Fibroblast of pulmonary artery (primary cell): ENCODE results near the gene ZNF771.

Experiments used
- DNase-seq: peaks from one replicate; pipeline ENCODE4 v3.0.0-alpha.2; 2010; ENCODE audit warnings: low read depth
- H3K4me3 ChIP-seq: replicated peaks from 2 replicates; pipeline ENCODE4 v1.5.1; 2011; ENCODE audit warnings: low read depth, mild to moderate bottlenecking, control low read depth, low read length, moderate library complexity
- CTCF ChIP-seq: IDR thresholded peaks from 2 replicates; pipeline ENCODE4 v1.5.1; 2011; ENCODE audit warnings: mild to moderate bottlenecking, control low read depth, low read length, inconsistent platforms; ENCODE audit errors: missing control alignments

The ZNF771 gene

GRCh38 chr16:30399435-30400186 lies 7.8 kb upstream of the ZNF771 start:
- TF ChIP-seq CTCF, result no peak
- DNase-seq, result no peak
- H3K4me3 ChIP-seq, result peak overlapping the region; percentile 69

- no peak for TF ChIP-seq CTCF
- no peak overlapping the region for H3K4me3 ChIP-seq
- DNase-seq, result no peak
Measured at GRCh38 chr16:30401768-30402425, 5.5 kb upstream of the ZNF771 start.

GRCh38 chr16:30406795-30407101 lies 658 bp upstream of the ZNF771 start:
- no peak for DNase-seq
- TF ChIP-seq CTCF, result no peak
- peak overlapping the region; percentile 73 for H3K4me3 ChIP-seq

GRCh38 chr16:30407804-30408534 lies 563 bp downstream of the ZNF771 start:
- peak overlapping the region; percentile 73 for H3K4me3 ChIP-seq
- no peak for TF ChIP-seq CTCF
- DNase-seq, result no peak

GRCh38 chr16:30409125-30410060 lies 2.0 kb downstream of the ZNF771 start:
- TF ChIP-seq CTCF, result peak; percentile 93
- peak; percentile 89 for DNase-seq
- no peak overlapping the region for H3K4me3 ChIP-seq

- no peak overlapping the region for H3K4me3 ChIP-seq
Measured at GRCh38 chr16:30413112-30413806, 5.9 kb downstream of the ZNF771 start.

More at GRCh38 chr16:30413112-30413806, 5.9 kb downstream of the ZNF771 start:
- no peak for TF ChIP-seq CTCF
- no peak for DNase-seq
